GM19438 (cell line): ENCODE results near the gene TPM3.
"Not testable (repeated sequence)": the region's sequence is repeated elsewhere in the genome, so short reads cannot be mapped to it uniquely, and the experiment has no call there.

Experiments
- ATAC-seq: cut with Tn5 transposase; IDR thresholded peaks from one replicate; pipeline ENCODE4 v1.9.1; 2021; ENCODE audit warnings: low read depth; ENCODE audit not compliant: unreplicated experiment

The TPM3 gene

GRCh38 chr1:154171223-154171583 is 20.7 kb downstream of the TPM3 start:
- no peak for ATAC-seq

GRCh38 chr1:154170547-154171222 is 21.2 kb downstream of the TPM3 start:
- ATAC-seq: no peak

GRCh38 chr1:154167461-154167860 is 24.4 kb downstream of the TPM3 start:
- ATAC-seq: no peak

GRCh38 chr1:154166207-154166606 is 25.7 kb downstream of the TPM3 start:
- no peak for ATAC-seq

GRCh38 chr1:154159554-154159953 is 32.3 kb downstream of the TPM3 start:
- ATAC-seq: no peak

GRCh38 chr1:154158307-154159125 is 33.4 kb downstream of the TPM3 start:
- ATAC-seq: no peak

- ATAC-seq: no peak
Measured at GRCh38 chr1:154157520-154158306, 34.2 kb downstream of the TPM3 start.

- ATAC-seq: no peak
Measured at GRCh38 chr1:154155251-154155650, 36.6 kb downstream of the TPM3 start.

- ATAC-seq: no peak
Measured at GRCh38 chr1:154154534-154155191, 37.2 kb downstream of the TPM3 start, which contains the start of gene NUP210L. TSS of gene NUP210L (minus strand) at chr1:154155073.

- no peak for ATAC-seq
Measured at GRCh38 chr1:154154053-154154452, 37.8 kb downstream of the TPM3 start.

- ATAC-seq: no peak
Measured at GRCh38 chr1:154151311-154151710, 40.6 kb downstream of the TPM3 start.

- ATAC-seq: no peak
Measured at GRCh38 chr1:154148807-154149206, 43.1 kb downstream of the TPM3 start.

- ATAC-seq: not testable (repeated sequence)
Measured at GRCh38 chr1:154147505-154147904, 44.4 kb downstream of the TPM3 start.

GRCh38 chr1:154145986-154146385 is 45.9 kb downstream of the TPM3 start:
- no peak for ATAC-seq

GRCh38 chr1:154142358-154142757 is 49.5 kb downstream of the TPM3 start:
- ATAC-seq: no peak

GRCh38 chr1:154141240-154141639 is 50.7 kb downstream of the TPM3 start:
- ATAC-seq: no peak

- no peak for ATAC-seq
Measured at GRCh38 chr1:154137888-154138287, 54.0 kb downstream of the TPM3 start.

- no peak for ATAC-seq
Measured at GRCh38 chr1:154133256-154133655, 58.6 kb downstream of the TPM3 start.

GRCh38 chr1:154129391-154129970 is 62.4 kb downstream of the TPM3 start:
- ATAC-seq: no peak

GRCh38 chr1:154123205-154123604 is 68.7 kb downstream of the TPM3 start:
- ATAC-seq: not testable (repeated sequence)
